Adipose tissue (tissue), 3 donors: ENCODE measurements around the gene SERPINI1. TPM values are rescaled to one million over a fixed set of nuclear protein-coding genes. Genes with fewer than 3 reads are reported as not detected.

Experiments
- H3K27ac ChIP-seq: one replicate; pipeline ENCODE4 v1.5.1; 2013; ENCODE audit warnings: low read depth, low read length
- WGBS, 3 donors: extraction: QIAGEN DNeasy Blood & Tissue Kit; methylation state at CpG; one replicate each; pipeline ENCODE4 v1.1.7; 2013; 5-methylcytosine and 5-hydroxymethylcytosine counted together
- polyA plus RNA-seq, 3 donors: library from polyadenylated mRNA; stranded (reverse); fragments of 200-250 nt; gene quantifications; one replicate each; pipeline ENCODE4 v1.2.3, GENCODE V29; 2013
- donor health status: healthy with polysubstance abuse.
- donor health status: Bipolar disorder and iron deficiency.
- donor health status: healthy.

Gene SERPINI1
- polyA plus RNA-seq, 3 donors = 15.0 to 36.7 (median 15.0) TPM

DNA sequence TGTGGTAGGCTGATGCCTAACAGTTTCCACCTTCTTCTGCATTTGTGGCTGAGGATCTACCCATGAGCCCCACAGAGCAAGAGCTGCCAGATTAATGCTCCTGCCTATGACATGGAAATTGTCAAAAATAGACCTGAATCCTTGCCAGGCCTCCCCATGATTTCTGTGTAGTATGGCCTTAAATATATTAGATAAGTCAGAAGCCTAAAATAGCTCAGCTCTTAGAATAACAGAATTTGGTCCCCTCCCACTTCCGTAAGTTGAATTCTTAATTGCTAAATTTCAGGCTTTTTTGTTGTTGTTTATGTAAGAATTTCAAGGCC lies 129.0 kb downstream of the SERPINI1 start:
- WGBS, 3 donors = 64 to 82% (median 65%) methylated on average over 1 of the region's 1 CpG
- no peak overlapping the region for H3K27ac ChIP-seq

DNA sequence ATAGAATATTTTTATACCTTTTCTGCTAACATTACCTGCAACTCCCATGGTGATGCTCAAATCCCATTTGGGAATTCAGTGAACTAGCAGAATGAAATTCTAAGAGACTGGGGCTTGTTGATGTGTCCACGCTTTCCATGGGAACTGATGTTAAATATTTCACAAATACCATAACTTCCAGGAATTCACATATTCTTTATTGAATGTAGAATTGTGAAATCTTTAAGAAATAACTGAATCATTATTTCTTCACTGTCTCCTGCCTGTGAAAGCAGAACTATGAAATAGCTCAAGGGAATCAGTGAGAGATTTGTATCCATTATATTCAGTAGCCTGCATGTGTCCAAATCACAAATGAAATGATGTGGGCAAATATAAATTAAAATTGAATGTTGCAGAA lies 130.8 kb downstream of the SERPINI1 start:
- H3K27ac ChIP-seq = no peak overlapping the region
- 34 to 88% (median 52%) methylated on average over 1 of the region's 1 CpG for WGBS, 3 donors

DNA sequence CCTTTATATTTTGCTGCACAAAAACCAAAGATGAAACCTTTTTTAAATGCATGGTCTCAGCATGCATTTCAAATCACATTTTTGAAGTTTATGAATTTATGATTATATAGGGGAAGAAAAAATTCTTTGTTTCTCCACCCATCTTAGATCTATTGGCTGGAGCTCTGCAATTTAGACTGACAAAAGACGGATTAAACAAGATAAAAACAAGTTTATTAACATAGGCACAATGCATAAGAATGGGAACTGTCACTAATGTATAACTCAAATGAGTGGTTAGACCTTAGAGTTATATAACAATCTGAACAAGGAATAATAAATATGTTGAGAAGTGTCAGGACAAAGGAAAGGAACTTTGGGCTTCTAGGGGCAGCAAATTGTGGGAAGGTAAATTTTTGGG lies 132.5 kb downstream of the SERPINI1 start:
- WGBS, 3 donors = 76 to 88% (median 83%) methylated on average over 1 of the region's 1 CpG
- H3K27ac ChIP-seq = no peak overlapping the region

DNA sequence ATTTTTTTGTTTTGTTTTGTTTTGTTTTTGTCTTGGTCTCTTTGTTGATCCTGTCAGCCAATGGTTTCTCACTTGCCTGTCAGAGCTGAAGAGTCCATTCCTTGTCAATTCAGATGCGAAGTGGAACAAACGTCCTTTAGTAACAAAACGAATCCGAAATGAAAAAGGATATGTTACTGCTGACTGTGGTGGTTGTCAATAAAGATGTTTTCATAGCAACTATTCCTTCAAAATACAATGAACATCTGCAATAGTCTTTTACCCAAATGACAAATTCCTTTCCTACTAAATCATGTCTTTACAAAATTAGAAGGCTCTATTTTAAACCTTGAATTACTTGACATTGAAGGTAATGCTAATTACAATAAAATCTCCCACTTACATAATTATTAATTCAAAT lies 134.7 kb downstream of the SERPINI1 start:
- no peak overlapping the region for H3K27ac ChIP-seq
- 78 to 88% (median 78%) methylated on average over 4 of the region's 4 CpGs for WGBS, 3 donors

DNA sequence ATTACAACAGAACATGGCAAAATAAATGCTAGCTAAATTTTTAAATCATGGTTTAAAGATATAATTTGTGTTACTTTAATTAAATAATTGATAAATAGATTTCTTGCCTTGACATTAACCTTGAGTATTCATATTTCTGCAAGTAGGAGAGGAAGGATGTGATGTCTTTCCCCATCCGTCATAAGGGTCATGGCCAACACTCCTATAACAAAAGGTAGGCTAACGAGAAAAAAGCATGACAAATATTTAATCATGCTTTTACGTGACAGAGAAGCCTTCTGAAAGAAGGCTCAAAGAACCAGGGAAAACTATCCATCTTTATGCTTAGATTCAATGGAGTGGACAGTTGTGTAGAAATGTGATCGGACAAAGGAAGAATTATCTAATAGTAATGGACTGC lies 135.2 kb downstream of the SERPINI1 start:
- H3K27ac ChIP-seq = no peak overlapping the region
- 70 to 81% (median 71%) methylated on average over 4 of the region's 4 CpGs for WGBS, 3 donors

DNA sequence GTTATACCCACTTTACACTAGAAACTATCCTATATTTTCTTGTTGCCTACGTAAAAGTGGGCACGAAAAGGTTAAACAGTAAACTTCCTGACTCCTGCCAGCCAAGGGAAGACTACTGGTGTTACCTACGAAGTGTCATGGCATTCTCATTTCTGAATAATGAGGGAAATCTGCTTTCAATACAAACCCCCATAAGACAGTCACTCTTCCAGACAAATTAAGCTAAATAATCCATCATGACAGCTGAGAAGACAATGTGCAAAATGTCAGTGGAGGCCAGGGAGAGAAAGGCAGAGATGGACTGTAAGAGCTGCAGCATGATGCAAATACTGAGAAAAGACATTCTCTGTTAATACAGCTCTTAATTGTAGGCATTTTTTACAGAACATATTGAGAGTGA lies 136.5 kb downstream of the SERPINI1 start:
- whole genome bisulfite sequencing, 3 donors = 58 to 88% (median 83%) methylated on average over 3 of the region's 3 CpGs
- H3K27ac ChIP-seq = no peak overlapping the region

DNA sequence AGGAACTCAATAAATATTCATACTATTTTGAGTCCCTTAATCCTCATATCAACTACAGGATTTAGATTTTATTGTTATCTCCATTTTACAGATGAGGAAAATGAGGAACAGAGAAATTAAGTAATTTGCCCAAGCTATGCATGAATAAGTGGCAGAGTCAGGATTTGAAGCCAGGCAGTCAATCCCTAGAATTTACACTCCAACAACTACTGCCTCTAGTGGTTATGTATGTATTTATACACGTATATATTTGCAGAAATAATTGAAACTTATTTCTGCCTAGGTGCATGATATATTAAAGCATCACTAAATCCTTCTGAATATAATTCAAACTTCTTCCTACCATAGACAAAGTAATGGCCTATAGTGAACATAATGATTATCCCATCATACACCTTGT lies 137.4 kb downstream of the SERPINI1 start:
- H3K27ac ChIP-seq = no peak overlapping the region
- 23 to 57% (median 55%) methylated on average over 1 of the region's 1 CpG for WGBS, 3 donors

DNA sequence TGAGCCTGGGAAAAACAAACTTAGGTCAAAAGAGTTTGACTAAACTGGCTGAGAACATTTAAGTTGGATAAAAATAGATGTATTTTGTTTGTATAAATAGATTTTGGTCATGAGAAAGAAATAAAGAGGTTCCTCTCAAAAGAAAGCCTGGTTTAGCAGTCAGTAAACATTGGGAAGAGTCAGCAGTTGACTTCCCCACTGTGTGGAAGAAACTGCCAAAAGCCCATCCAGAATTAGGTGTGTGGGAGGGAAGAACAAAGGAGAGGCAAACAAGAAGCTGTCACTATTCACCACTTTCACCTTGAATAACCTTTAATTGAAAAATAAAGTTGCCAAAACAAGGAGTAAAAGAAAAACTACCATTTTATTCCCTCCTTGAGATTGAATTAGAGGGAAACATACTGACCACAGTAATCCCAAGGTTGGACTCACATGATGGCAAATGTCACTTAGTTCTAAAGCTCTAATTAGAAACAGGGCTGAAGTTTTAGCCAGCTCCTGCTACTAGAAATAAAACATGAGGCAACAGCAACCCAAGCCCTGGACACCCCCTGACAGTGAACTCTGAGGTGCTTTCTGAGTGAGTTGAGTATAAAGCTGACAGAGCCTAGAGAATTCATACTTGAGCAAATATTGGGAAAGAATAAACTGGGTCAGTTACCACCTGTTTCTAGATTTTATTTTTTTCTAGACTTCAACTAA lies 139.3 kb downstream of the SERPINI1 start:
- no peak overlapping the region for H3K27ac ChIP-seq

Other genes starting within 250 kb of the SERPINI1 start
- under 1 TPM in 1 of 3 donors, not detected in 2; 0.16 TPM for gene WDR49, start 81.8 kb upstream of the SERPINI1 start, polyA plus RNA-seq
- 10 to 100 TPM; 22.8 to 41.4 (median 36.0) TPM for gene PDCD10, start 829 bp upstream of the SERPINI1 start, polyA plus RNA-seq